Caco-2 (cell line): Measurements from ENCODE around the gene IRX2. TPM values are rescaled to one million over a fixed set of nuclear protein-coding genes. Genes with fewer than 3 reads are reported as not detected.

Experiments used
- BruUV-seq: library from RNA; stranded (reverse); fragments of 400-500 nt; replicated peaks from 2 replicates; lab custom pipeline; 2021; lab: Mats Ljungman, UMichigan
- CTCF ChIA-PET: fragments of 300-600 bp; sonication (Branson Sonifier 250); formaldehyde crosslinking; loops from one replicate; lab custom pipeline; 2022; ENCODE audit warnings: antibody characterized with exemption; lab: Charles Lee
- POLR2A ChIA-PET: fragments of 300-600 bp; sonication (Branson Sonifier 250); formaldehyde crosslinking; loops from one replicate; lab custom pipeline; 2022; ENCODE audit warnings: antibody characterized with exemption; lab: Charles Lee
- DNase-seq, 2 experiments: peaks; one replicate each; pipeline versions ENCODE4 v3.0.0 to v3.0.0-alpha.2; 2020 to 2022
- H3K27me3 ChIP-seq: replicated peaks from 2 replicates; pipeline ENCODE4 v1.6.0; 2011; ENCODE audit warnings: low read length; ENCODE audit not compliant: control insufficient read depth, insufficient read depth
- H3K36me3 ChIP-seq: 2 replicates; pipeline ENCODE4 v1.5.1; 2011; ENCODE audit warnings: low read length; ENCODE audit not compliant: control insufficient read depth, insufficient read depth
- H3K4me1 ChIP-seq: fragments of 250-450 bp; sonication (Bioruptor Pico); 2 replicates; pipeline ENCODE4 v1.5.1; 2020; ENCODE audit warnings: mild to moderate bottlenecking
- H3K4me3 ChIP-seq: 2 replicates; pipeline ENCODE4 v1.5.1; 2011; ENCODE audit warnings: low read depth, mild to moderate bottlenecking, control low read depth, low read length
- H3K9me3 ChIP-seq: fragments of 250-450 bp; sonication (Bioruptor Pico); 2 replicates; pipeline ENCODE4 v1.5.1; 2020; ENCODE audit warnings: mild to moderate bottlenecking, moderate library complexity
- H3K27ac Mint-ChIP-seq: one replicate; pipeline ENCODE4 v1.8.0; 2022; ENCODE audit warnings: mixed read lengths; ENCODE audit not compliant: unreplicated experiment
- H3K27me3 Mint-ChIP-seq: one replicate; pipeline ENCODE4 v1.8.0; 2022; ENCODE audit warnings: mixed read lengths; ENCODE audit not compliant: insufficient read depth, unreplicated experiment
- H3K36me3 Mint-ChIP-seq: one replicate; pipeline ENCODE4 v1.8.0; 2022; ENCODE audit warnings: mild to moderate bottlenecking, mixed read lengths; ENCODE audit not compliant: insufficient read depth, unreplicated experiment
- H3K4me1 Mint-ChIP-seq: one replicate; pipeline ENCODE4 v1.8.0; 2022; ENCODE audit warnings: low read depth, mixed read lengths; ENCODE audit not compliant: unreplicated experiment
- H3K4me3 Mint-ChIP-seq: one replicate; pipeline ENCODE4 v1.8.0; 2022; ENCODE audit warnings: mild to moderate bottlenecking, moderate library complexity, mixed read lengths; ENCODE audit not compliant: unreplicated experiment
- H3K9me3 Mint-ChIP-seq: one replicate; pipeline ENCODE4 v1.8.0; 2022; ENCODE audit warnings: mixed read lengths; ENCODE audit not compliant: unreplicated experiment
- intact Hi-C: fragments of 100-400 bp; cut with micrococcal nuclease; formaldehyde crosslinking; loops from one replicate; pipeline ENCODE4 v1.10.0; 2022; ENCODE audit not compliant: unreplicated experiment
- total RNA-seq: library from RNA; stranded (reverse); gene quantifications from 2 replicates; pipeline ENCODE4 v1.2.3, GENCODE V29; 2022
- TF ChIP-seq, protein P1 (sequence below), 2 experiments: fragments of 200-600 bp in 1 of 2; IDR thresholded peaks; 1 replicate in 1 of 2; 2 replicates in 1 of 2; pipeline versions ENCODE4 v1.5.1 to v1.8.0; 2011 to 2022; ENCODE audit warnings: antibody characterized with exemption in 1 of 2, control low read depth in 1 of 2, inconsistent platforms in 1 of 2, low read depth in 1 of 2, low read length in 1 of 2, mild to moderate bottlenecking in 1 of 2, moderate library complexity in 1 of 2; ENCODE audit not compliant: insufficient read depth in 1 of 2, severe bottlenecking in 1 of 2, unreplicated experiment in 1 of 2

IRX2 gene
- total RNA-seq, 1 experiment from 2014 or later, result 44.1 TPM

DNA sequence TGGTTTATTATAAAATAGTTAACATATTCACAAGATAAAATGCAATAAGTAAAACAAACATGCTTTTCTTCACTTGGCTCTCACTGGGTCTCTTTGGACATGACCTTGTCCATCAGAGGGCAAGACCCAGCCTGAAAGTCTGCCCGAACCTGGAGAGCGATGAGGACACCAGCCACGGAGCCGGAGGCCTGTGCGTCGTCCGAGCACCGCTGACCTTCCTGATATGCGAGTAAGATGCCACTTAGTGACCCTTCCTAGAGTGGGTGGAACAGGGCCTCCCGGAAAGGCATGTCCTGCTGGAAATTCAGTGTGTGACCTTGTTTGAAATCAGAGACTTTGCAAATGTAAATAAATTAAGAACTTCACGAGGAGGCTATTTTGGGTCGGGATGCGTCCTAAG is 52.9 kb downstream of the IRX2 start:
- peaks cover 4% of the 10 kb centered on the region for H3K36me3 Mint-ChIP-seq
- no peak overlapping the region for H3K27ac Mint-ChIP-seq
- H3K4me3 Mint-ChIP-seq, result no peak overlapping the region
- Histone ChIP-seq H3K4me3 (no peak overlapping the region), H3K27me3 (no peaks in the 10 kb centered on the region), H3K4me1 (no peaks in the 10 kb centered on the region), H3K9me3 (no peaks in the 10 kb centered on the region), H3K36me3 (no peaks in the 10 kb centered on the region)
- ChIA-PET CTCF (no interaction called here), POLR2A (no interaction called here)
- H3K27me3 Mint-ChIP-seq, result no peaks in the 10 kb centered on the region
- DNase-seq, result no peak
- intact Hi-C loops, result no loop called here
- peaks cover 19% of the 10 kb centered on the region for H3K9me3 Mint-ChIP-seq
- BruUV-seq, result no TSS peak
- TF ChIP-seq, protein P1, sequence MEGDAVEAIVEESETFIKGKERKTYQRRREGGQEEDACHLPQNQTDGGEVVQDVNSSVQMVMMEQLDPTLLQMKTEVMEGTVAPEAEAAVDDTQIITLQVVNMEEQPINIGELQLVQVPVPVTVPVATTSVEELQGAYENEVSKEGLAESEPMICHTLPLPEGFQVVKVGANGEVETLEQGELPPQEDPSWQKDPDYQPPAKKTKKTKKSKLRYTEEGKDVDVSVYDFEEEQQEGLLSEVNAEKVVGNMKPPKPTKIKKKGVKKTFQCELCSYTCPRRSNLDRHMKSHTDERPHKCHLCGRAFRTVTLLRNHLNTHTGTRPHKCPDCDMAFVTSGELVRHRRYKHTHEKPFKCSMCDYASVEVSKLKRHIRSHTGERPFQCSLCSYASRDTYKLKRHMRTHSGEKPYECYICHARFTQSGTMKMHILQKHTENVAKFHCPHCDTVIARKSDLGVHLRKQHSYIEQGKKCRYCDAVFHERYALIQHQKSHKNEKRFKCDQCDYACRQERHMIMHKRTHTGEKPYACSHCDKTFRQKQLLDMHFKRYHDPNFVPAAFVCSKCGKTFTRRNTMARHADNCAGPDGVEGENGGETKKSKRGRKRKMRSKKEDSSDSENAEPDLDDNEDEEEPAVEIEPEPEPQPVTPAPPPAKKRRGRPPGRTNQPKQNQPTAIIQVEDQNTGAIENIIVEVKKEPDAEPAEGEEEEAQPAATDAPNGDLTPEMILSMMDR (IDR thresholded peaks at IDR 0.05; ENCODE audit: insufficient read depth in 1 of 2, low read depth in 1 of 2, low read length in 1 of 2, severe bottlenecking in 1 of 2, unreplicated experiment in 1 of 2), result no peak
- H3K4me1 Mint-ChIP-seq, result no peaks in the 10 kb centered on the region

GRCh38 chr5:2697446-2698200 is 53.9 kb downstream of the IRX2 start:
- POLR2A ChIA-PET, result interaction anchor here (0.6 kb wide), 1 partner anchor 101 kb away, joined by 3 read pairs; no protein-coding TSS in a partner anchor
- Mint-ChIP-seq H3K36me3 (peaks cover 4% of the 10 kb centered on the region), H3K9me3 (peaks cover 20% of the 10 kb centered on the region), H3K4me1 (no peaks in the 10 kb centered on the region), H3K4me3 (no peak overlapping the region), H3K27ac (no peak overlapping the region), H3K27me3 (no peaks in the 10 kb centered on the region)
- Histone ChIP-seq H3K9me3 (no peaks in the 10 kb centered on the region), H3K4me3 (no peak overlapping the region), H3K4me1 (no peaks in the 10 kb centered on the region), H3K36me3 (no peaks in the 10 kb centered on the region), H3K27me3 (no peaks in the 10 kb centered on the region)
- TF ChIP-seq, protein P1 (IDR thresholded peaks at IDR 0.05; ENCODE audit: insufficient read depth in 1 of 2, low read depth in 1 of 2, low read length in 1 of 2, severe bottlenecking in 1 of 2, unreplicated experiment in 1 of 2), result no peak
- intact Hi-C loops, result no loop called here
- CTCF ChIA-PET, result no interaction called here
- BruUV-seq, result no TSS peak
- DNase-seq, result no peak

DNA sequence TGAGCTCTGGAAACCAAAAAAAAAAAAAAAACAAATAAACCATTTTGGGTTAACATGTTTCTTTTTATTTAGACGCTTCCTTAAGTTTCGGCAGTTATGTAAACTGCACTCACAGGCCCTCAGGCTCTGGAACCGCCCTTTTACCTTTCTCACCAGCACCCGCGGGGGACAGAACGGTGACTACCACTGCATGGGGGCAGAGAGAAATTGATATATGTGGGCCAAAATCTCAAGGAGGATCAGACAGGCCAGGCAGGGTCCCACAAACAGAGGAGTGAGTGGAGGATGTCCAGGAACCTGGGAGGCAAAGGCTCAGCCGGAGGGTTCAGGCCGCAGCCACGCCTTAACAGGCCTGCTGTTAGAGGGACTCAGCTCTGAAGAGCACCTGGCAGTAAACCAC is 54.4 kb downstream of the IRX2 start:
- Histone ChIP-seq H3K9me3 (no peaks in the 10 kb centered on the region), H3K4me3 (no peak overlapping the region), H3K36me3 (no peaks in the 10 kb centered on the region), H3K27me3 (no peaks in the 10 kb centered on the region), H3K4me1 (no peaks in the 10 kb centered on the region)
- DNase-seq, result no peak
- ChIA-PET CTCF (no interaction called here), POLR2A (interaction anchor here (0.6 kb wide), 1 partner anchor 100 kb away, joined by 3 read pairs; no protein-coding TSS in a partner anchor)
- Mint-ChIP-seq H3K4me3 (no peak overlapping the region), H3K27ac (no peak overlapping the region), H3K36me3 (peaks cover 4% of the 10 kb centered on the region), H3K27me3 (no peaks in the 10 kb centered on the region), H3K9me3 (peaks cover 20% of the 10 kb centered on the region), H3K4me1 (no peaks in the 10 kb centered on the region)
- intact Hi-C loops, result no loop called here
- BruUV-seq, result no TSS peak
- TF ChIP-seq, protein P1 (IDR thresholded peaks at IDR 0.05; ENCODE audit: insufficient read depth in 1 of 2, low read depth in 1 of 2, low read length in 1 of 2, severe bottlenecking in 1 of 2, unreplicated experiment in 1 of 2), result no peak
